Measurements from ENCODE around the gene BEND3. TPM values are rescaled to one million over a fixed set of nuclear protein-coding genes. Genes with fewer than 3 reads are reported as not detected.
"Not testable (repeated sequence)": the region's sequence is repeated elsewhere in the genome, so short reads cannot be mapped to it uniquely, and the experiment has no call there.

The BEND3 gene
- total RNA-seq, 2 experiments from 2014 or later, result 5.0 to 5.5 TPM

- H3K9me3 Mint-ChIP-seq (ENCODE audit: low read depth); intact Hi-C loops (cut with DNase I, micrococcal nuclease): not testable (repeated sequence)
- POLR2A ChIA-PET, result interaction anchor here (0.7 kb wide), 1 partner anchor 264 kb away, joined by 4 read pairs; no protein-coding TSS in a partner anchor
Measured at GRCh38 chr6:107135048-107135680, 19.8 kb upstream of the BEND3 start.

GRCh38 chr6:107132330-107132954 is 17.1 kb upstream of the BEND3 start:
- ATAC-seq (no peak), DNase-seq (peak; percentile 50)
- Mint-ChIP-seq H3K27ac (no peak overlapping the region), H3K4me1 (no peaks in the 10 kb centered on the region), H3K9me3 (ENCODE audit: low read depth) (no peaks in the 10 kb centered on the region), H3K36me3 (ENCODE audit: low read depth) (no peaks in the 10 kb centered on the region), H3K4me3 (no peak overlapping the region), H3K27me3 (no peaks in the 10 kb centered on the region)
- ChIA-PET POLR2A (no interaction called here), CTCF (interaction anchor here (1.6 kb wide), 1 partner anchor 20 kb away, joined by 4 read pairs; no protein-coding TSS in a partner anchor)
- intact Hi-C loops (cut with DNase I, micrococcal nuclease), result loop anchor here in 1 of 2 experiments (1.0 to 2.0 kb wide), 2 partner anchors 543 to 916 kb away; no protein-coding TSS in a partner anchor

More at GRCh38 chr6:107135048-107135680, 19.8 kb upstream of the BEND3 start:
- CTCF ChIA-PET; ATAC-seq; H3K36me3 Mint-ChIP-seq (ENCODE audit: low read depth); H3K27ac Mint-ChIP-seq; H3K4me3 Mint-ChIP-seq; H3K27me3 Mint-ChIP-seq; H3K4me1 Mint-ChIP-seq; DNase-seq: not testable (repeated sequence)

- peaks cover 1% of the 10 kb centered on the region for H3K27me3 Mint-ChIP-seq
- no peak for DNase-seq
- no peaks in the 10 kb centered on the region for H3K4me1 Mint-ChIP-seq
- no peak overlapping the region for H3K27ac Mint-ChIP-seq
- ChIA-PET POLR2A (no interaction called here), CTCF (interaction anchor here (0.6 kb wide), 1 partner anchor 778 kb away, joined by 3 read pairs; no protein-coding TSS in a partner anchor)
- no peaks in the 10 kb centered on the region for H3K36me3 Mint-ChIP-seq (ENCODE audit: low read depth)
- intact Hi-C loops (cut with DNase I, micrococcal nuclease), result no loop called here
- no peak overlapping the region for H3K4me3 Mint-ChIP-seq
- H3K9me3 Mint-ChIP-seq (ENCODE audit: low read depth), result no peaks in the 10 kb centered on the region
- no peak for ATAC-seq
Measured at GRCh38 chr6:107129370-107129925, 14.1 kb upstream of the BEND3 start.

GRCh38 chr6:107128577-107128976 is 13.3 kb upstream of the BEND3 start:
- H3K4me3 Mint-ChIP-seq, result no peak overlapping the region
- H3K4me1 Mint-ChIP-seq, result no peaks in the 10 kb centered on the region
- H3K27ac Mint-ChIP-seq, result no peak overlapping the region
- DNase-seq (no peak), ATAC-seq (no peak)
- ChIA-PET CTCF (no interaction called here), POLR2A (no interaction called here)
- H3K36me3 Mint-ChIP-seq (ENCODE audit: low read depth), result no peaks in the 10 kb centered on the region
- H3K9me3 Mint-ChIP-seq (ENCODE audit: low read depth), result no peaks in the 10 kb centered on the region
- H3K27me3 Mint-ChIP-seq, result peaks cover 1% of the 10 kb centered on the region
- intact Hi-C loops (cut with DNase I, micrococcal nuclease), result no loop called here

GRCh38 chr6:107128175-107128574 is 12.9 kb upstream of the BEND3 start:
- no peak overlapping the region for H3K27ac Mint-ChIP-seq
- H3K27me3 Mint-ChIP-seq, result peaks cover 1% of the 10 kb centered on the region

GRCh38 chr6:107125771-107126170 is 10.5 kb upstream of the BEND3 start:
- ATAC-seq (no peak), DNase-seq (no peak)
- POLR2A ChIA-PET, result interaction anchor here (0.6 kb wide), 1 partner anchor 347 kb away, joined by 6 read pairs; no protein-coding TSS in a partner anchor
- Mint-ChIP-seq H3K4me1 (no peaks in the 10 kb centered on the region), H3K9me3 (ENCODE audit: low read depth) (no peaks in the 10 kb centered on the region), H3K27me3 (peaks cover 1% of the 10 kb centered on the region), H3K36me3 (ENCODE audit: low read depth) (no peaks in the 10 kb centered on the region), H3K27ac (no peak overlapping the region), H3K4me3 (no peak overlapping the region)
- intact Hi-C loops (cut with DNase I, micrococcal nuclease), result no loop called here
- CTCF ChIA-PET, result no interaction called here

More at GRCh38 chr6:107128175-107128574, 12.9 kb upstream of the BEND3 start:
- no peaks in the 10 kb centered on the region for H3K9me3 Mint-ChIP-seq (ENCODE audit: low read depth)
- no peak overlapping the region for H3K4me3 Mint-ChIP-seq
- no peaks in the 10 kb centered on the region for H3K36me3 Mint-ChIP-seq (ENCODE audit: low read depth)
- no peaks in the 10 kb centered on the region for H3K4me1 Mint-ChIP-seq
- intact Hi-C loops (cut with DNase I, micrococcal nuclease), result no loop called here
- ChIA-PET POLR2A (no interaction called here), CTCF (no interaction called here)
- no peak for DNase-seq
- no peak for ATAC-seq

GRCh38 chr6:107124934-107125348 is 9.6 kb upstream of the BEND3 start:
- H3K36me3 Mint-ChIP-seq (ENCODE audit: low read depth), result no peaks in the 10 kb centered on the region
- no peaks in the 10 kb centered on the region for H3K9me3 Mint-ChIP-seq (ENCODE audit: low read depth)
- no peaks in the 10 kb centered on the region for H3K4me1 Mint-ChIP-seq
- DNase-seq (no peak), ATAC-seq (peak; percentile 68)
- ChIA-PET CTCF (interaction anchor here (0.8 to 1.5 kb wide), 2 partner anchors 11 to 127 kb away, joined by 5 to 8 read pairs; no protein-coding TSS in a partner anchor), POLR2A (interaction anchor here (0.6 kb wide), 1 partner anchor 348 kb away, joined by 6 read pairs; no protein-coding TSS in a partner anchor)
- no peak overlapping the region for H3K4me3 Mint-ChIP-seq
- H3K27ac Mint-ChIP-seq, result no peak overlapping the region
- peaks cover 1% of the 10 kb centered on the region for H3K27me3 Mint-ChIP-seq
- intact Hi-C loops (cut with DNase I, micrococcal nuclease), result no loop called here

GRCh38 chr6:107123501-107123900 is 8.2 kb upstream of the BEND3 start:
- intact Hi-C loops (cut with DNase I, micrococcal nuclease), result no loop called here
- Mint-ChIP-seq H3K27ac (no peak overlapping the region), H3K4me1 (no peaks in the 10 kb centered on the region), H3K36me3 (ENCODE audit: low read depth) (no peaks in the 10 kb centered on the region), H3K4me3 (no peak overlapping the region), H3K9me3 (ENCODE audit: low read depth) (no peaks in the 10 kb centered on the region), H3K27me3 (peaks cover 1% of the 10 kb centered on the region)
- POLR2A ChIA-PET, result no interaction called here
- DNase-seq (no peak), ATAC-seq (no peak)
- CTCF ChIA-PET, result interaction anchor here (1.5 kb wide), 1 partner anchor 126 kb away, joined by 8 read pairs; no protein-coding TSS in a partner anchor

GRCh38 chr6:107122748-107123147 is 7.4 kb upstream of the BEND3 start:
- Mint-ChIP-seq H3K27ac (no peak overlapping the region), H3K36me3 (ENCODE audit: low read depth) (no peaks in the 10 kb centered on the region), H3K9me3 (ENCODE audit: low read depth) (no peaks in the 10 kb centered on the region), H3K4me1 (no peaks in the 10 kb centered on the region), H3K27me3 (peaks cover 1% of the 10 kb centered on the region), H3K4me3 (no peak overlapping the region)
- ChIA-PET CTCF (no interaction called here), POLR2A (no interaction called here)
- ATAC-seq, result no peak
- intact Hi-C loops (cut with DNase I, micrococcal nuclease), result no loop called here
- no peak for DNase-seq

GRCh38 chr6:107121964-107122495 is 6.7 kb upstream of the BEND3 start:
- intact Hi-C loops (cut with DNase I, micrococcal nuclease), result no loop called here
- POLR2A ChIA-PET, result no interaction called here
- Mint-ChIP-seq H3K9me3 (ENCODE audit: low read depth) (no peaks in the 10 kb centered on the region), H3K4me3 (no peak overlapping the region), H3K36me3 (ENCODE audit: low read depth) (no peaks in the 10 kb centered on the region), H3K4me1 (no peaks in the 10 kb centered on the region), H3K27me3 (peaks cover 2% of the 10 kb centered on the region), H3K27ac (no peak overlapping the region)
- CTCF ChIA-PET, result interaction anchor here (0.8 kb wide), 1 partner anchor 753 kb away, joined by 5 read pairs; no protein-coding TSS in a partner anchor
- ATAC-seq (no peak), DNase-seq (no peak)

- Mint-ChIP-seq H3K36me3 (ENCODE audit: low read depth) (no peaks in the 10 kb centered on the region), H3K9me3 (ENCODE audit: low read depth) (no peaks in the 10 kb centered on the region), H3K4me3 (no peak overlapping the region), H3K27ac (no peak overlapping the region), H3K27me3 (peaks cover 7% of the 10 kb centered on the region), H3K4me1 (peaks cover 7% of the 10 kb centered on the region)
- ChIA-PET CTCF (no interaction called here), POLR2A (no interaction called here)
- intact Hi-C loops (cut with DNase I, micrococcal nuclease), result no loop called here
- DNase-seq (no peak), ATAC-seq (no peak)
Measured at GRCh38 chr6:107121266-107121665, 6.0 kb upstream of the BEND3 start.

All from activated CD4-positive, alpha-beta T cell treated with anti-CD3 and anti-CD28 coated beads for 36 hours (primary cell).